ENCODE results near the gene THADA.
"Not testable (repeated sequence)": the region's sequence is repeated elsewhere in the genome, so short reads cannot be mapped to it uniquely, and the experiment has no call there.

Gene THADA

DNA sequence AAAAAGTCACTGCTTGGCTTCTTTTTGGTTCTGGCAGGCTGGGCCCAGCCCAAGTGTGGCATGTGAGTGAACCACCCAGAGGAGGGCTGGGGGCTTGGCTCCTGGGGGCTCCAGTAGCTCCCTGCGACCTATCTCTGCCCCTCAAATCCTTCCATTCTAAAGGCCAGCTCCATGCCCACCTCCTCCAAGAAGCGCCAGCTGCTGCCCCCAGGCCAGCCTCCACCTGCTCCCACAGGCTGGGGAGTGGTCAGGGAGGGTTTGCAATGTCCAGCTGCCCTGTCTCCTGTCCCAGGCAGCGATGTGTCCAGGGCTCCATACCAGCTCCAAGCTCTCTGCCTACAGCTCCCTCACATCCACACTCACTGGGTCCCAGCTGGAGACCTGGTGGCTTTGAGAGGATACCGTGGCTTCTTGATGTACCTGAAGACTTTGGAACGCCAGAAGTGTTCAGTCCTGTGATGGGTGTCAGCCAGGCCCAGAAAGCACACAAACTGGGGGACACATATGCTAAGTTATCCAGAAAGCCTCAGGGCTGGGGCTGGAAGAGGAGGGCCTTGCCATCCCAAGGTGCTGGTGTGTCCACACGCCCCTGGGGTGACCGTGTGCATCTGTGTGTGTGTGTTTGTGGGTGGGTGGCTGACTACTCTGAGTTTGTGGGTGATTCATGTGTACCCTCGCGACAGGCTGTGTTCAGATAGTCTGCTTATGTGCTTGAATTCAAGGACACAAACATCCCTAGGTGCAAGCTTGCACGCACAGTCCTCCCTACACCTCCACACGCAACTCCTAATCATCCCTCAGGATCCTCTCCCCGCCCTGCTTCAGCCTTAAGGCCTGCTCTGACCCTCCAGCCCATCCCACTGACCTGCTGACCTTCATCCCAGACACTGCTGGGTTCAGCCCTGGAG lies 402.8 kb downstream of the THADA start:
- no peak for DNase-seq

DNA sequence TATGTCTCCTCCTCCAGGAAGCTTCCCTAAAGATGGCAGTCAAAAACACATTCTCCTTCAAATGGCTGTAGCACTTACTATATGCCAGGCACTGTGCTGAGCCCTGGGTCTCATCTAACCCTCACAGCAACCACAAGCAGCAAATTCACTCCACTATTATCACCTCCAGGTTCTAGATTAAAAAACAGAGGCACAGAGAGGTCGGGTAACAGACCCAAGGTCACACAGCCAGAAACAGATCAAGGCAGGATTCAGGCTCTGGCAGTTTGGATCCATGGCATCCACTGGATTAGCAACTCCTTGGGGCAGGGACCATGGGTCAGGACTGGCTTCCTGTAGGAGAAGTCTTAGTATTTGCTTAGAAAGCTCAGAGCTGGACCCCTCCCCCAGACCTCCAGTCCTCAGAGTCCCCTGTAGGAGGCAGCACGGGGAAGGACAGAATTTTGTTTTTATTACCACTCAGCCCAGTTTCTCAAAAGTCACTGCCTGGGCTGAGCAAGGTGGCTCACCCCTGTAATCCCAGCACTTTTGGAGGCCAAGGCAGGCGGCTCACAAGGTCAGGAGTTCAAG lies 403.8 kb downstream of the THADA start:
- no peak for DNase-seq

DNA sequence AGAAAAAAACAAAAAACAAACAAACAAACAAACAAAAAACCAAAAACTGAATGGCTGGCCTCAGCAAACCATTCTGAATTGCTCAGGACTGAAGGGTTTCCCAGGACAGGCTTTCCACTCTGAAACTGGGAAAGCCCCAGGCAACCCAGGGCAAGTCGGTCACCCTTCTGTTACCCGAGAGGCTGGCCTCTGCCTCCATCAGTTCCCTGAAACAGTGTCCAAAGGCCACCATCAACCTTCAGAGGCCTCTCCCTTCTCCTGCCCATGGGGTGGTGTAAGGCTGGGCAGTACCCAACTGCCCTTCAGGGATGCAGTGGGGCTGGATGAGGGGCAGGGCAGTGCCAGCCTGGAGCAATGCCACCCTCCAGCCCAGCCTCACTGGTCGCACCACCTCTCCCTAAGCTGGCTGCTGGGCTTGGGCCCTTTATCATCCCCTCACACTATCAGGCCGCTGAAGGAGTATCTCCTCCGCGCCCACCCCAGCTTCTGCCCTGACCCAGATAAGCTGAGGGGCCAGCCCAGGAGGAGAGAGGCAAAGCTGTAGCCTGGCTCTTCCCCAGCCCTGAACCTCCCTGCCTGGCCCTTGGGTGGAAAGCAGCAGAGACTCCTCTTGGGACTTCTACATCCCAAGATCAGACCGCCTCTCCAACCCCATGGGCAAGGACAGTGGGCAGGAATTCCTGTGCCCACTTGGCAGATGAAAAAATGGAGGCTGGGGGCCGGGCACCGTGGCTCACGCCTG lies 405.4 kb downstream of the THADA start:
- no peak for DNase-seq

DNA sequence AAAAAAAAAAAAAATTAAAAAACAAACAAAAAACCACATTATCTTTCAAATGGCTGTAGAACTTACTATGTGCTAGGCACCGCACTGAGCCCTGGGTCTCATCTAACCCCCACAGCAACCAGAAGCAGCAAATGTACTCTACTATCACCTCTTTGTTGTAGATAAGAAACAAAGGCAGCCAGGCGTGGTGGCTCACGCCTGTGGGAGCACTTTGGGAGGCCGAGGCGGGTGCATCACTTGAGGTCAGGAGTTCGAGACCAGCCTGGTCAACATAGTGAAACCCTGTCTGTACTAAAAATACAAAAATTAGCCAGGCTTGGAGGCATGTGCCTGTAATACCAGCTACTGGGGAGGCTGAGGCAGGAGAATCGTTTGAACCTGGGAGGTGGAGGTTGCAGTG lies 406.0 kb downstream of the THADA start:
- not testable (repeated sequence) for DNase-seq

DNA sequence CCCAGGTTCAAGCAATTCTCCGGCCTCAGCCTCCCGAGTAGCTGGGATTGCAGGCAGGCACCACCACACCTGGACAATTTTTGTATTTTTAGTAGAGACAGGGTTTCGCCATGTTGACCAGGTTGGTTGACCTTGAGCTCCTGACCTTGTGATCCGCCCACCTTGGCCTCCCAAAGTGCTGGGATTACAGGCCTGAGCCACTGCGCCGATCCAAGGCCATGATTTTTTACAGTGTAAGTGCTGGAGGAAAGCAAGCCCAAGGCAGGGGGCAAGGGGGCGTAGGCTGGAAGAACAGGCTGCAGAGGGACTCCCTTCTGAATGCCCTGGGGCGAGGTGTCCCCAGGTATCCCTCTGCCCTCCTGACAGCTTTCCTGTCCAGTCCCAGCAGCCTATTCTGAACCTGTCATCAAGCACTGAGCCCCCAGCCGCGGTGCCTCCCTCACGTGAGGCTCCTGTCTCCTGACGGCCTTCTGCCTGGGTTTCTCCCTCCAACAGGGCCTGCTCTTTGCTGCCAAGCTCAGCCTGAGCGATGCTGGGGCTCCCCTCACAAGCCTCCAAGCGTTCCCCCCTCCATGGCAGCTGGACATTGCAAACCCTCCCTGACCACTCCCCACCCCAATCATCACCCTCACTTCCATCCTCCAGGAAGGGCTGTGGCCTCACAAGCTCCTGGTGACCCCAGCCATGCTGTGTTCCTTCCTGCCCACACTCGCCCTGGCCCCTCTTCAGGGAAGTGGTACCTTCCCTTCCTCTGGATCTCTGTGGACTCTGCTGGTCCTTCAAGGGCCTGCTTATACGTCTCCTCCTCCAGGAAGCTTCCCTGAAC lies 407.1 kb downstream of the THADA start:
- no peak for DNase-seq

DNA sequence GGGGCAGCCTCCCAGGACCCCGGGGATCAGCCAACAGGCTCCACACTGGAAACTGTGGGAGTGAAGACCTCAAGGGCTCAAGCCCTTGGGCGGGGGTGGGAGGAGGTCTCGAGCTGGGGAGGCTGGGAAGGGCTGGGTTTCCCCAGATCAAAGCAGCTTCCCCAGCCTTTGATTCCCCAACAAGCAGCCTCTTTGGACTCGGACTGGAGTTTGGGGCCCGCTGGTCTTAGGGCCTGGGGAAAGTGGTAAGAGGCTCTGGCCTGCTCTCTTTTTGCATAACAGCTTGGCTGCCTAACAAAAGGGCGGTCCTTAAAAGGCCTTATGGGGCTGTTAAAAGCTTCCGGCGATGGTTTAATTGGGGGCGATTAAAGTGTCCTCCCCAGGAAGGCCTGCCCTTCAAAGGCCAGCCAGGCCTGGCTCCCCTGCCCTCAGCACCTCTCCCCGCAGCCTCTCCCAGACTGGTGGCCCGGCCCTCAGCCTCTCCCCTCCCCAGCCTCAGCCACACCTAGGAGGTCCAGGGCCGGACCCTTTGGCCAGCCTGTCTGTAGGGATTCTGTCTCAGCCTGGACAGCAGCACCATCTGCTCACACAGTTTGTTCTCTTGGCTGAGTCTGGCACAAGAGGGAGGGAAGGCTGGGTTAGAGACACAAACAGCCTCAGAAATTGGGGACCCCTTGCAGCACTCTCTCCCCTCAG lies 409.0 kb downstream of the THADA start:
- no peak for DNase-seq

DNA sequence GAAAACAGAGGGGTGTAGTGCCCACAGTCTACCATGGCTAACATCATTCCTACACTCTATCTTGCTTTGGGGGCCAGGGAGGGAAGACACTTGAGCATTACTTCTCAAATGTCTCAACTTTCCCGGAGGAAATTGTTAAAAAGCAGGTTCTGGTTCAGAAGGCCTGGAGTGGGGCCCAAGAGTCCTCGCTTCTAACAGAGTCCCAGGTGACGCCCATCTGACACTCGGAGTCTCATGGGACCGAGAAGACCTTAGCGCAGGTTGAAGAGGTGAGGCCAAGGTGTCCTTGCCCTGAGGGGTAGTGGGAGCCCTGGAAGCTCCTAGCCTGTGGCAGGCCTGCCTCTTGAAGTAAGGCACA lies 409.5 kb downstream of the THADA start:
- no peak for DNase-seq

DNA sequence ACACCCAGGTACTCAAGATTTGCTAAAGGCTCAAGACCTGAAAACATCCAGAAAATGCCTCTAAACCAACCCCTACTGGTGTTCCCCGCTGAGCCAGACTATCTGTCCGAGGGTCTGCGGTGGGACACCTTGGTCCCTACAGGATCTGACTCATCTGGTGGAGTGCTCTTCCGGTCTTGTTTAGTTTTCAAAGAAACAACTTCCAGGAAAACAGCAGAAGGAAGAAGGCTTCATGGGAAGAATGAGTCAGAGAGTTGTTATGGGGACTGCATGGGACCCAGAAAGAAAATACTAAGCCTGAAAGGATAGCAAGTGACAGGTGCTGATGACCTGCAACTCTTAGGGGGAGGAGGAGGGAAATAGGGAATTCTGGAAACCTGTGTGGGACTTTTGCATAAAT lies 410.7 kb downstream of the THADA start:
- no peak for DNase-seq

DNA sequence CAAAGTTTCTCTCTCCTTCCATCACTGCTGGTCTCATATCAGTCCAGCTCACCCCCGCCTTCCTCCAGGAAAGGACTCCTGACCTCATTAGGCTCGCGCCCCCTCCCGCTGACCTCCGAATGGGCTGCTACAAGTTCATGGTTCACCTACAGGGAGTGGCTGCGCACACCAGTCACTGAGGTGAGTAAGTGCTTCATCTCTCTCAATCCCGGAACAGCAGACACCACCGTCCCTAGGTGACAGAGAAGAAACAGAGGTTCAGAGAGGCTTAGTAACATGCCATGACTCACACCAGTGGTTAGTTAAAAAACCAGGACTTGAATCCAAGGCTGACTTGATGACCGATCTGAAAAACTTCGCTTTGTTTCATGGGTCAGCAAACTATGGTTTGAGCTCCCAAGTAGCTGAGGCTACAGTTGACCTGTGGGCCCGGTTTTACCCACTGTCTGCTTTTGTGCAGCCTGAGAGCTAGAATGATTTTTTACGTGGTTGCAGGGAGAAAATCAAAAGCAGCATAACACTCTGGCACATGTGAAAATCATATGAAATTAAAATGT lies 411.4 kb downstream of the THADA start:
- no peak for DNase-seq

DNA sequence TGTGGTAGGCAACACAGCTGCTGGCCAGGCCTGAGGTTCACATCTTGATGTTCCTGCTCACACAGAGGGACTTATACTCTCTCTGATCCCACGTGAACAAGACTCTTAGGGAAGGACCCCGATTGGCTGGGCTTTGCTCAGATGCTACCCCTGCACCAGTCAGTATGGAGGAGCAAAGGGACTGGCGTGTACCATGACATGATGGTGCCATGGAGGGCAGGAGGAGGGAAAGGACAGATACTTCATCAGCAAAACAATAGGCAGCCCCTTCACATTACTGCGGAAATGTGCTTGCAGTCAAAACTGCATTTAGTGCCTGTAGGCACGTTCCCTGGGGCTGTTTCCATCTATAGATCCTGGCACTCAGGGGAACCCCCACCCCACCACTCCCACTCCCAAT lies 412.1 kb downstream of the THADA start:
- DNase-seq: no peak

DNA sequence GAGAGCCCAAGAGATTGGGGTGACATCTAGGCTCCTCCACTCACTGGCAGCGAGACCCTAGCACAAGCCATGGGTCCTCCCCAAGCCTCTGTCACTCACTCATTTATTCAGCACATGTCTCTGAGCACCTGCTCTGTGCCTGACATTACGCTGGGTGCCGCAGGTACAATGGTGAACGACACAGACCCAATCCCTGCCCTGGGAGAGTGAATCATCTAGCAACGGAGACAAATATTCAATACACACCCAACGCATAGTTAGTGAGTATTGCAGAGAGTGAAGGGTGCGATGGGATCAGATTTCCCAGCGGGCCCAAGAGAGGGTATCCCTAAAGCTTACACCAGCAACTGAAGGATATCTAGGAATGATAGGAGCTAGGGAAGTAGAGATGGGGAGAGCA lies 414.9 kb downstream of the THADA start:
- no peak for DNase-seq

All from DMS79 (cell line).